DOHH2 (cell line): Measurements from ENCODE around the gene DIDO1.

Experiments
- EZH2phosphoT487 ChIP-seq: fragments of 200-600 bp; sonication (generic); IDR thresholded peaks from 2 replicates; pipeline ENCODE4 v1.6.1; 2017; ENCODE audit warnings: borderline replicate concordance, mild to moderate bottlenecking, antibody characterized with exemption, low read length, moderate library complexity, mixed read lengths
- TF ChIP-seq, protein P1 (sequence below): fragments of 200-600 bp; sonication (generic); IDR thresholded peaks from one replicate; pipeline ENCODE4 v1.5.1; 2014; ENCODE audit warnings: antibody characterized with exemption, mild to moderate bottlenecking, low read depth, low read length; ENCODE audit not compliant: poor library complexity, severe bottlenecking

- TF ChIP-seq, protein P1, sequence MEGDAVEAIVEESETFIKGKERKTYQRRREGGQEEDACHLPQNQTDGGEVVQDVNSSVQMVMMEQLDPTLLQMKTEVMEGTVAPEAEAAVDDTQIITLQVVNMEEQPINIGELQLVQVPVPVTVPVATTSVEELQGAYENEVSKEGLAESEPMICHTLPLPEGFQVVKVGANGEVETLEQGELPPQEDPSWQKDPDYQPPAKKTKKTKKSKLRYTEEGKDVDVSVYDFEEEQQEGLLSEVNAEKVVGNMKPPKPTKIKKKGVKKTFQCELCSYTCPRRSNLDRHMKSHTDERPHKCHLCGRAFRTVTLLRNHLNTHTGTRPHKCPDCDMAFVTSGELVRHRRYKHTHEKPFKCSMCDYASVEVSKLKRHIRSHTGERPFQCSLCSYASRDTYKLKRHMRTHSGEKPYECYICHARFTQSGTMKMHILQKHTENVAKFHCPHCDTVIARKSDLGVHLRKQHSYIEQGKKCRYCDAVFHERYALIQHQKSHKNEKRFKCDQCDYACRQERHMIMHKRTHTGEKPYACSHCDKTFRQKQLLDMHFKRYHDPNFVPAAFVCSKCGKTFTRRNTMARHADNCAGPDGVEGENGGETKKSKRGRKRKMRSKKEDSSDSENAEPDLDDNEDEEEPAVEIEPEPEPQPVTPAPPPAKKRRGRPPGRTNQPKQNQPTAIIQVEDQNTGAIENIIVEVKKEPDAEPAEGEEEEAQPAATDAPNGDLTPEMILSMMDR = no peak
- no peak for TF ChIP-seq EZH2phosphoT487
Observed at GRCh38 chr20:62958388-62959100, 32.2 kb upstream of the DIDO1 start.
